Heart left ventricle (tissue), 16 donors: ENCODE measurements around the gene PCOLCE2. TPM values are rescaled to one million over a fixed set of nuclear protein-coding genes. Genes with fewer than 3 reads are reported as not detected.

Experiments
- ATAC-seq, 4 donors: fragments of 200-7000 bp; cut with Tn5 transposase; one replicate each; pipeline ENCODE4 v1.9.1; 2020 to 2022; ENCODE audit warnings: moderate library complexity in 4 of 4, mild to moderate bottlenecking in 3 of 4, moderate number of reproducible peaks in 1 of 4
- DNase-seq, 5 donors: peaks; one replicate each; pipeline ENCODE4 v3.0.0-alpha.2; 2020
- H3K27ac ChIP-seq, 12 donors: fragments of 200-600 bp; sonication (generic) in 4 of 12; one replicate each; pipeline versions ENCODE4 v1.5.0 to v1.8.0; 2016 to 2022; ENCODE audit warnings: mild to moderate bottlenecking in 2 of 12
- H3K27me3 ChIP-seq, 9 donors: fragments of 200-600 bp; sonication (generic) in 2 of 9; one replicate each; pipeline versions ENCODE4 v1.5.1 to v1.8.0; 2016 to 2022; ENCODE audit warnings: mild to moderate bottlenecking in 3 of 9
- H3K36me3 ChIP-seq, 9 donors: fragments of 200-600 bp; sonication (generic) in 2 of 9; one replicate each; pipeline versions ENCODE4 v1.5.0 to v1.8.0; 2018 to 2022; ENCODE audit warnings: mild to moderate bottlenecking in 2 of 9
- H3K4me1 ChIP-seq, 12 donors: fragments of 200-600 bp; sonication (generic) in 4 of 12; one replicate each; pipeline versions ENCODE4 v1.5.0 to v1.8.0; 2016 to 2022; ENCODE audit warnings: mild to moderate bottlenecking in 3 of 12
- H3K4me3 ChIP-seq, 12 donors: fragments of 200-600 bp; sonication (generic) in 4 of 12; one replicate each; pipeline versions ENCODE4 v1.5.0 to v1.8.0; 2017 to 2022; ENCODE audit warnings: mild to moderate bottlenecking in 9 of 12, moderate library complexity in 4 of 12
- H3K9me3 ChIP-seq, 12 donors: fragments of 200-600 bp; sonication (generic) in 4 of 12; one replicate each; pipeline versions ENCODE4 v1.5.0 to v1.8.0; 2016 to 2022; ENCODE audit warnings: mild to moderate bottlenecking in 1 of 12
- POLR2A ChIP-seq, 2 donors: fragments of 450-650 bp; IDR thresholded peaks; one replicate each; pipeline ENCODE4 v1.6.1; 2017; ENCODE audit warnings: antibody characterized with exemption in 2 of 2, mild to moderate bottlenecking in 2 of 2, moderate library complexity in 2 of 2
- WGBS, 4 donors: extraction: QIAGEN DNeasy Blood & Tissue Kit in 2 of 4; methylation state at CpG; one replicate each; pipeline versions ENCODE4 v1.1.5 to v1.1.7; 2013 to 2018; 5-methylcytosine and 5-hydroxymethylcytosine counted together
- intact Hi-C, 10 donors: fragments of 100-400 bp; cut with DNase I; formaldehyde crosslinking; loops; one replicate each; pipeline versions ENCODE4 v1.11.1 to v1.14.2; 2022
- polyA plus RNA-seq, 2 donors: library from polyadenylated mRNA; stranded (reverse); fragments of 200-250 nt; gene quantifications; one replicate each; pipeline ENCODE4 v1.2.3, GENCODE V29; 2013
- total RNA-seq, 9 donors: library from RNA; depleted of rRNA in 2 of 9; stranded (reverse); fragments of >200 nt in 2 of 9; fragmentation: NEBNext Ultra II Directional in 3 of 9; extraction: Animal tissue kit (Norgen Biotek cat#: 25700) in 3 of 9; gene quantifications; one replicate each; pipeline versions ENCODE4 v1.1.0 to v1.2.4, GENCODE V29; 2016 to 2023
- TF ChIP-seq, protein P1 (sequence below), 12 donors: fragments of 200-600 bp; sonication (generic) in 4 of 12; IDR thresholded peaks; one replicate each; pipeline versions ENCODE4 v1.5.0 to v1.8.0; 2018 to 2022; ENCODE audit warnings: antibody characterized with exemption in 12 of 12, mild to moderate bottlenecking in 5 of 12
- donor health status: ischemic (EF 13 %, LVEDD 7.1; RV severe dilation, severe dysfunction).
- donor health status: healthy with polysubstance abuse.
- donor health status: DM: no; HTN: yes; CAD: no.
- donor health status: DM: no; HTN: no; CAD: no.
- donor health status: ischemic (EF 25% LVEDD 6.9; RV normal size, moderate dysfunction).
- donor health status: ischemic (EF 25% LVEDD 5.7; RV mildly dilated, moderate dysfunction).
- donor health status: healthy.
- donor health status: DM: yes; HTN: yes; CAD: no.
- donor health status: ischemic (EF 35%, LVEDD 5.7; RV mildly dilated, moderate dysfunction).
- donor health status: nonischemic (EF 11% LVEDD 7.7; RV severe dilation, severe dysfunction).
- donor health status: DM: yes; HTN: yes; CAD: no.
- donor health status: PGD.
- donor health status: ischemic (EF 29% LVEDD 5.4; RV normal size, mild dysfunction).
- donor health status: nonischemic (EF 23%, LVEDD 6.1; RV moderate dilation, normal function).

The PCOLCE2 gene
- total and polyA plus RNA-seq, 11 donors, result 47.5 to 152 (median 66.7) TPM

DNA sequence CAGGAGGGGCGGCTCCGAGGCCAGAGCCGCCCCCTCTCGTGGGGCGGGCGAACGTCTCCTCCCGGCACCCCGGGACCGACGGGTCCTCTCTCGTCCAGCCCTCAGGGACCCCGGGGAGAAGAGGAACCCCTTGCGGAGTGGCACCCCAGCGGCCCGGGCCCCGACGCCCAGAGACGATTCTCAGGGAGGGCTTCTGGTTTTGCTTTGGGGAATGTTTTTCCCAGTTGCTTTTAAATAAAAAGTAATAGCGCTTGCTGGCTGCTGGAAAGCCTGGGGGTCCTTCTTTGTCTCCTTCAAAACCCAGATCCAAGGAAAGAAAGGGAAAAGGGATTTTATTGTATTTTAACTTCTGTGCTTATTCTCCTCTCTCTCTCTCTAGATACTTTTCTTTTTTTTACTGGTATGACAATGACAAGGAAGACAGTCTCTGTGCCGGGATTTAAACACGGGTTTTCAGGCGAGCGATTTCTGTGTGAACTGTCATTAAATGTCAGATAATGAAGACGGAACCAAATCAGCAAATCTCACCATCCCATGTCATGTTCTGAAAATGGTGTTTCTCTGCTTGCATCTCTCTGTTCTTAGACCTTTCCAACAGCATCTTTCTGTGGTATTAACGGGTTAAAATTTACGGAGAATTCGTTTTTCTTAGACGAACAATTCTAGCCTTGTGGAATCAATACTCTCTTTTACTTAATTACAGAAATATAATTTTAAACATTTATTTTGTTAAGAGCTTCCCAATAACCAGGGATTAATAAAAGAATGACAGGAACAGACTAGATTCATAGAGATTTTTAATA lies 530 bp upstream of the PCOLCE2 start:
- peak in 1 of 5 donors; percentile 64 for DNase-seq
- peak in 3 of 4 donors; percentile 17 to 81 (median 66) for ATAC-seq

DNA sequence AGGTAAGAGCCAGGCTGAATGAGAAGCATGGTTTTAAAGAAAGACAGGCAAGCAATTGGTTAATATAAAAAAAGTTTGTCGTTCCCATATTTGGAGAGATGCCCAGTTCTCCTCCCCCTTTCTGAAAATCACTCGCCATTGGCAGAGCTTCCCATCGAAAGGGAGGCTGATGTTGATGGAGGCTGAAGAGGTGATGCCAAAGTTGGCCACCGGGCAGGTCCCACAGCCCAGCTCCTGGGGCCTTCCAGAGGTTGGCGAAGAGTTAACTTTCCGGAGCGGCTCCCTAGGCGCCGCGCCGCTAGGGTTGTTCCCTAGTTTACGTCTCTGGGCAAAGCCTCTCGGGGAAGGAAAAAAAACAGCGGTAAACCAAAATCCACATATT lies 793 bp downstream of the PCOLCE2 start:
- Histone ChIP-seq H3K9me3 (no peaks in the 10 kb centered on the region), H3K27ac (peak overlapping the region; percentile 66 to 90 (median 74)), H3K27me3 (peaks cover 0 to 32% (median 0%) of the 10 kb centered on the region in 9 donors), H3K4me3 (peak overlapping the region; percentile 44 to 83 (median 72)), H3K4me1 (peaks cover 0 to 40% (median 4%) of the 10 kb centered on the region in 12 donors), H3K36me3 (no peaks in the 10 kb centered on the region)
- 0 to 2% (median 1%) methylated on average over 14 of the region's 14 CpGs for WGBS, 4 donors
- intact Hi-C loops, result no loop called here
- no peak for TF ChIP-seq POLR2A (IDR thresholded peaks at IDR 0.05)
- TF ChIP-seq, protein P1, sequence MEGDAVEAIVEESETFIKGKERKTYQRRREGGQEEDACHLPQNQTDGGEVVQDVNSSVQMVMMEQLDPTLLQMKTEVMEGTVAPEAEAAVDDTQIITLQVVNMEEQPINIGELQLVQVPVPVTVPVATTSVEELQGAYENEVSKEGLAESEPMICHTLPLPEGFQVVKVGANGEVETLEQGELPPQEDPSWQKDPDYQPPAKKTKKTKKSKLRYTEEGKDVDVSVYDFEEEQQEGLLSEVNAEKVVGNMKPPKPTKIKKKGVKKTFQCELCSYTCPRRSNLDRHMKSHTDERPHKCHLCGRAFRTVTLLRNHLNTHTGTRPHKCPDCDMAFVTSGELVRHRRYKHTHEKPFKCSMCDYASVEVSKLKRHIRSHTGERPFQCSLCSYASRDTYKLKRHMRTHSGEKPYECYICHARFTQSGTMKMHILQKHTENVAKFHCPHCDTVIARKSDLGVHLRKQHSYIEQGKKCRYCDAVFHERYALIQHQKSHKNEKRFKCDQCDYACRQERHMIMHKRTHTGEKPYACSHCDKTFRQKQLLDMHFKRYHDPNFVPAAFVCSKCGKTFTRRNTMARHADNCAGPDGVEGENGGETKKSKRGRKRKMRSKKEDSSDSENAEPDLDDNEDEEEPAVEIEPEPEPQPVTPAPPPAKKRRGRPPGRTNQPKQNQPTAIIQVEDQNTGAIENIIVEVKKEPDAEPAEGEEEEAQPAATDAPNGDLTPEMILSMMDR (IDR thresholded peaks at IDR 0.05), result peak in 1 of 12 donors; percentile 13
- peak; percentile 40 to 75 (median 71) for ATAC-seq
- peak; percentile 28 to 63 (median 59) for DNase-seq

More for the DNA sequence above, 530 bp upstream of the PCOLCE2 start:
- intact Hi-C loops, result no loop called here
- Histone ChIP-seq H3K4me1 (peaks cover 0 to 35% (median 4%) of the 10 kb centered on the region in 12 donors), H3K27me3 (peaks cover 0 to 32% (median 0%) of the 10 kb centered on the region in 9 donors), H3K4me3 (peak overlapping the region; percentile 44 to 83 (median 72)), H3K27ac (peak overlapping the region in 11 of 12 donors; percentile 66 to 90 (median 74)), H3K9me3 (no peaks in the 10 kb centered on the region), H3K36me3 (no peaks in the 10 kb centered on the region)
- TF ChIP-seq, protein P1 (IDR thresholded peaks at IDR 0.05), result peak in 1 of 12 donors; percentile 10
- no peak for TF ChIP-seq POLR2A (IDR thresholded peaks at IDR 0.05)
- WGBS, 4 donors, result 12 to 31% (median 18%) methylated on average over 18 to 29 of the region's 29 CpGs

DNA sequence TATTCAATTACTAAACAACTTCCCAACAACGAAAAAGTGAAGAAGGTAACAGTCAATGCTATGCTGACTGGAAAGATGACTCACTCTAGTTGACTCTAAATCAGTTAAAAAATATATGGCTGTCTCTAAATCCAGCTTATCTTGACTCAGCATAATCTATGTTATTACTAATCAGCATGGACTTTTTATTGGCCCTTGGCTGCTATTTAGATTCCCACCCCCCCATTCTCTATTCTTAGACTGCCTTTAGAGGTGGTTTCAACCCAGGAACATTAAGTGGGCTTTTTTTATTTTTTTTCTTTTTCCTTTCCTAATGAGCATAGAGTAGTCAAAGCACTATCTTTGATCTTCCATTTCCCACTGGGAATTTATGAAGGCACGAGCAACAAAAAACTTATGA lies 1.9 kb downstream of the PCOLCE2 start:
- peak overlapping the region in 2 of 12 donors; percentile 81 to 90 for H3K27ac ChIP-seq
- H3K27me3 ChIP-seq, result peaks cover 0 to 32% (median 0%) of the 10 kb centered on the region in 9 donors
- ATAC-seq (no peak), DNase-seq (no peak)
- TF ChIP-seq POLR2A (IDR thresholded peaks at IDR 0.05), result no peak
- TF ChIP-seq, protein P1 (IDR thresholded peaks at IDR 0.05), result no peak
- no peaks in the 10 kb centered on the region for H3K9me3 ChIP-seq
- no peaks in the 10 kb centered on the region for H3K36me3 ChIP-seq
- H3K4me3 ChIP-seq, result peak overlapping the region in 4 of 12 donors; percentile 9 to 83 (median 83)
- intact Hi-C loops, result no loop called here
- H3K4me1 ChIP-seq, result peaks cover 0 to 40% (median 4%) of the 10 kb centered on the region in 12 donors
- WGBS, 4 donors, result 36 to 45% (median 41%) methylated on average over 2 of the region's 2 CpGs

DNA sequence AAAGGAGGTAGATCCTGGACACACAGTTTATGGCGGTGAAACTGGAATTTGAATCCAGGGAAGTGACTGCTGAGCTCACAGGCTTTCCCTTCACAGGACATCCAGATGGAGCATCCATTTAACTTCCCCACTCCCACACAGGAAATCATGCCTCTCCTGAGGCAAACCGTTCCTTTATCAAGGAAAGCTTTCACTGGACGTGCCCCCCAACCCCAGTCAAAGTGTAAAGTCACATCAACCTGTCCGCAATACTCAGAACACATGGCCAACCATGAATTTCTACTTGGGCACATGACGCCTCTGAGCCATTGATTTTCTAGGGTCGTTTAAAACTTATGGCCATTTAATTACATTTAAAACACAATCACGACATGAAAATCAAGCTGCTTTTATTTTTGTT lies 2.9 kb downstream of the PCOLCE2 start:
- intact Hi-C loops, result no loop called here
- no peak for ATAC-seq
- no peak overlapping the region for H3K27ac ChIP-seq
- peaks cover 0 to 40% (median 4%) of the 10 kb centered on the region in 12 donors for H3K4me1 ChIP-seq
- peak overlapping the region in 1 of 12 donors; percentile 83 for H3K4me3 ChIP-seq
- H3K9me3 ChIP-seq, result no peaks in the 10 kb centered on the region
- H3K36me3 ChIP-seq, result no peaks in the 10 kb centered on the region
- 68 to 80% (median 71%) methylated on average over 7 of the region's 7 CpGs for WGBS, 4 donors
- DNase-seq, result no peak
- peaks cover 0 to 32% (median 0%) of the 10 kb centered on the region in 9 donors for H3K27me3 ChIP-seq
- TF ChIP-seq, protein P1 (IDR thresholded peaks at IDR 0.05), result no peak
- no peak for TF ChIP-seq POLR2A (IDR thresholded peaks at IDR 0.05)
